Spleen (tissue), 11 donors: ENCODE measurements around the gene GAB2. TPM values are rescaled to one million over a fixed set of nuclear protein-coding genes. Genes with fewer than 3 reads are reported as not detected.
"Not testable (repeated sequence)": the region's sequence is repeated elsewhere in the genome, so short reads cannot be mapped to it uniquely, and the experiment has no call there.

ENCODE experiments used
- DNase-seq: peaks from one replicate; pipeline ENCODE4 v3.0.0-alpha.2; 2020
- H3K27ac ChIP-seq, 8 donors: fragments of 200-600 bp; sonication (generic) in 7 of 8; 1 replicate in 4 of 8; 2 replicates in 4 of 8; pipeline versions ENCODE4 v1.5.0 to v1.8.0; 2016 to 2021; ENCODE audit warnings: inconsistent platforms in 4 of 8, mild to moderate bottlenecking in 4 of 8, moderate library complexity in 1 of 8
- H3K27me3 ChIP-seq, 7 donors: fragments of 200-600 bp; sonication (generic) in 6 of 7; replicated peaks in 1 of 7; 1 replicate in 4 of 7; 2 replicates in 3 of 7; pipeline versions ENCODE4 v1.5.0 to v1.8.0; 2016 to 2021; ENCODE audit warnings: inconsistent platforms in 3 of 7, mild to moderate bottlenecking in 1 of 7
- H3K36me3 ChIP-seq, 6 donors: fragments of 200-600 bp; sonication (generic) in 5 of 6; 1 replicate in 4 of 6; 2 replicates in 2 of 6; pipeline versions ENCODE4 v1.5.0 to v1.8.0; 2016 to 2021; ENCODE audit warnings: inconsistent platforms in 2 of 6
- H3K4me1 ChIP-seq, 6 donors: fragments of 200-600 bp; sonication (generic) in 5 of 6; 1 replicate in 3 of 6; 2 replicates in 3 of 6; pipeline versions ENCODE4 v1.5.0 to v1.8.0; 2016 to 2021; ENCODE audit warnings: inconsistent platforms in 3 of 6
- H3K4me3 ChIP-seq, 8 donors: fragments of 200-600 bp; sonication (generic) in 7 of 8; 1 replicate in 4 of 8; 2 replicates in 4 of 8; pipeline versions ENCODE4 v1.5.0 to v1.8.0; 2016 to 2021; ENCODE audit warnings: inconsistent platforms in 4 of 8, mild to moderate bottlenecking in 4 of 8, moderate library complexity in 2 of 8
- H3K9me3 ChIP-seq, 8 donors: fragments of 200-600 bp; sonication (generic) in 7 of 8; 1 replicate in 4 of 8; 2 replicates in 4 of 8; pipeline versions ENCODE4 v1.5.0 to v1.8.0; 2016 to 2021; ENCODE audit warnings: inconsistent platforms in 4 of 8
- POLR2A ChIP-seq, 3 donors: fragments of 450-650 bp; IDR thresholded peaks; one replicate each; pipeline ENCODE4 v1.5.1; 2017; ENCODE audit warnings: antibody characterized with exemption in 3 of 3, mild to moderate bottlenecking in 1 of 3
- POLR2AphosphoS5 ChIP-seq, 3 donors: sonication (generic); formaldehyde crosslinking; IDR thresholded peaks; one replicate each; pipeline ENCODE4 v1.5.1; 2017; ENCODE audit warnings: antibody characterized with exemption in 3 of 3
- WGBS, 5 donors: extraction: QIAGEN DNeasy Blood & Tissue Kit in 3 of 5; methylation state at CpG; one replicate each; pipeline versions ENCODE4 v1.1.5 to v1.1.7; 2013 to 2018; 5-methylcytosine and 5-hydroxymethylcytosine counted together
- intact Hi-C: fragments of 100-400 bp; cut with DNase I; formaldehyde crosslinking; loops from one replicate; pipeline ENCODE4 v1.15.0; 2023; ENCODE audit warnings: low total_unique reads
- polyA plus RNA-seq, 3 donors: library from polyadenylated mRNA; stranded (reverse); fragments of 200-250 nt; gene quantifications; one replicate each; pipeline ENCODE4 v1.2.1, GENCODE V29; 2013
- total RNA-seq, 7 donors: library from RNA; depleted of rRNA in 3 of 7; stranded (reverse); fragments of >200 nt in 3 of 7; fragmentation: NEBNext Ultra II Directional in 4 of 7; extraction: Animal tissue kit (Norgen Biotek cat#: 25700) in 4 of 7; gene quantifications; one replicate each; pipeline versions ENCODE4 v1.1.0 to v1.2.1, GENCODE V29; 2016 to 2021
- TF ChIP-seq, protein P1 (sequence below), 11 experiments: fragments of 200-600 bp in 7 of 11; fragments of 450-650 bp in 4 of 11; sonication (generic) in 4 of 11; IDR thresholded peaks in 8 of 11; conservative IDR thresholded peaks in 3 of 11; 1 replicate in 7 of 11; 2 replicates in 4 of 11; pipeline versions ENCODE4 v1.4.0 to v1.8.0; 2016 to 2021; ENCODE audit warnings: antibody characterized with exemption in 11 of 11, inconsistent platforms in 4 of 11, mild to moderate bottlenecking in 1 of 11
- donor health status: healthy with polysubstance abuse.
- donor health status: DM: no; HTN: no; CAD: no; lungs with moderate emphysema.
- donor health status: DM: no; HTN: no; CAD: no.
- donor health status: Bipolar disorder and iron deficiency.
- donor health status: healthy.
- donor health status: DM: no; HTN: no; CAD: no.
- donor health status: DM: yes; HTN: yes; CAD: no.

Gene GAB2
- total and polyA plus RNA-seq, 10 donors: 2.3 to 57.7 (median 47.0) TPM

DNA sequence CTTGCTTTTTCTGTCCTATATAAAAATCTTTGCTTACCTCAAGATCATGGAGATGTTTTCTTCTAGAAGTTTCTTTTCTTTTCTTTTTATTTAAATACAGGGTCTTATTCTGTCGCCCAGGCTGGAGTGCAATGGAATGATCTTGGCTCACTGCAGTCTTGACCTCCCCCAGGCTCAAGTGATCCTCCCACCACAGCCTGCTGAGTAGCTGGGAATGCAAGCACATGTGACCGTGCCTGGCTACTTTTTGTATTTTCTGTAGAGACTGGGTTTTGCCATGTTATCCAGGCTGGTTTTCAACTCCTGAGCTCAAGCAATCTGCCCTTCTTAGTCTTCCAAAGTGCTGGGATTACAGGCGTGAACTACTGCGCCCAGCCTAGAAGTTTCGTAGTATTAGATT lies 183.6 kb downstream of the GAB2 start:
- TF ChIP-seq, protein P1, sequence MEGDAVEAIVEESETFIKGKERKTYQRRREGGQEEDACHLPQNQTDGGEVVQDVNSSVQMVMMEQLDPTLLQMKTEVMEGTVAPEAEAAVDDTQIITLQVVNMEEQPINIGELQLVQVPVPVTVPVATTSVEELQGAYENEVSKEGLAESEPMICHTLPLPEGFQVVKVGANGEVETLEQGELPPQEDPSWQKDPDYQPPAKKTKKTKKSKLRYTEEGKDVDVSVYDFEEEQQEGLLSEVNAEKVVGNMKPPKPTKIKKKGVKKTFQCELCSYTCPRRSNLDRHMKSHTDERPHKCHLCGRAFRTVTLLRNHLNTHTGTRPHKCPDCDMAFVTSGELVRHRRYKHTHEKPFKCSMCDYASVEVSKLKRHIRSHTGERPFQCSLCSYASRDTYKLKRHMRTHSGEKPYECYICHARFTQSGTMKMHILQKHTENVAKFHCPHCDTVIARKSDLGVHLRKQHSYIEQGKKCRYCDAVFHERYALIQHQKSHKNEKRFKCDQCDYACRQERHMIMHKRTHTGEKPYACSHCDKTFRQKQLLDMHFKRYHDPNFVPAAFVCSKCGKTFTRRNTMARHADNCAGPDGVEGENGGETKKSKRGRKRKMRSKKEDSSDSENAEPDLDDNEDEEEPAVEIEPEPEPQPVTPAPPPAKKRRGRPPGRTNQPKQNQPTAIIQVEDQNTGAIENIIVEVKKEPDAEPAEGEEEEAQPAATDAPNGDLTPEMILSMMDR (IDR thresholded peaks at IDR 0.05 in 8 of 11, conservative IDR thresholded peaks at IDR 0.05 in 3 of 11): no peak
- TF ChIP-seq POLR2AphosphoS5 (IDR thresholded peaks at IDR 0.05) (no peak), POLR2A (IDR thresholded peaks at IDR 0.05) (no peak)
- H3K4me1 ChIP-seq: peaks cover 0 to 6% (median 0%) of the 10 kb centered on the region in 6 donors
- H3K36me3 ChIP-seq: no peaks in the 10 kb centered on the region
- 74 to 95% (median 81%) methylated on average over 5 of the region's 5 CpGs for WGBS, 5 donors
- intact Hi-C loops: no loop called here
- no peak overlapping the region for H3K27ac ChIP-seq
- DNase-seq: no peak
- H3K27me3 ChIP-seq: no peaks in the 10 kb centered on the region
- no peaks in the 10 kb centered on the region for H3K9me3 ChIP-seq
- no peak overlapping the region for H3K4me3 ChIP-seq

DNA sequence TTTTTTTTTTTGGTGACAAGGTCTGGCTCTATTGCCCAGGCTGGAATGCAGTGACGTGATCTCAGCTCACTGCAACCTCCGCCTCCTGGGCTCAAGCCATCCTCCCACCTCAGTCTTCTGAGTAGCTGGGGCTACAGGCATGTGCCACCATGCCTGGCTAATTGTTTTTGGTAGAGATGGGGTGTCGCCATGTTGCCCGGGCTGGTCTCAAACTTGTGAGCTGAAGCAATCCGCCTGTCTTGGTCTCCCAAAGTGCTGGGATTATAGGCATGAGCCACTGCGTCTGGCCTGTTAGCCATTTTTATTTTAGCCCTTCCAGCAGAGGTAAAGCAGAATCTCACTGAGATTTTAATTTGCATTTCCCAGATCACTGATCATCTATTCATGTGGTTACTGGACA lies 184.6 kb downstream of the GAB2 start:
- H3K9me3 ChIP-seq, H3K4me3 ChIP-seq, DNase-seq, intact Hi-C loops, H3K27me3 ChIP-seq, H3K27ac ChIP-seq, H3K36me3 ChIP-seq: not testable (repeated sequence)
- 96 to 98% (median 97%) methylated on average over 6 of the region's 6 CpGs for WGBS, 5 donors
- peaks cover 0 to 14% (median 6%) of the 10 kb centered on the region in 6 donors for H3K4me1 ChIP-seq

GRCh38 chr11:78231962-78232501 lies 185.6 kb downstream of the GAB2 start:
- no peak for TF ChIP-seq POLR2AphosphoS5 (IDR thresholded peaks at IDR 0.05)
- TF ChIP-seq, protein P1 (IDR thresholded peaks at IDR 0.05 in 8 of 11, conservative IDR thresholded peaks at IDR 0.05 in 3 of 11): no peak
- TF ChIP-seq POLR2A (IDR thresholded peaks at IDR 0.05): no peak
- Histone ChIP-seq H3K9me3 (no peaks in the 10 kb centered on the region), H3K27ac (peak overlapping the region in 2 of 8 donors; percentile 6 to 18), H3K36me3 (no peaks in the 10 kb centered on the region), H3K4me1 (peaks cover 0 to 20% (median 9%) of the 10 kb centered on the region in 6 donors), H3K4me3 (no peak overlapping the region), H3K27me3 (no peaks in the 10 kb centered on the region)
- no peak for DNase-seq
- intact Hi-C loops: no loop called here

DNA sequence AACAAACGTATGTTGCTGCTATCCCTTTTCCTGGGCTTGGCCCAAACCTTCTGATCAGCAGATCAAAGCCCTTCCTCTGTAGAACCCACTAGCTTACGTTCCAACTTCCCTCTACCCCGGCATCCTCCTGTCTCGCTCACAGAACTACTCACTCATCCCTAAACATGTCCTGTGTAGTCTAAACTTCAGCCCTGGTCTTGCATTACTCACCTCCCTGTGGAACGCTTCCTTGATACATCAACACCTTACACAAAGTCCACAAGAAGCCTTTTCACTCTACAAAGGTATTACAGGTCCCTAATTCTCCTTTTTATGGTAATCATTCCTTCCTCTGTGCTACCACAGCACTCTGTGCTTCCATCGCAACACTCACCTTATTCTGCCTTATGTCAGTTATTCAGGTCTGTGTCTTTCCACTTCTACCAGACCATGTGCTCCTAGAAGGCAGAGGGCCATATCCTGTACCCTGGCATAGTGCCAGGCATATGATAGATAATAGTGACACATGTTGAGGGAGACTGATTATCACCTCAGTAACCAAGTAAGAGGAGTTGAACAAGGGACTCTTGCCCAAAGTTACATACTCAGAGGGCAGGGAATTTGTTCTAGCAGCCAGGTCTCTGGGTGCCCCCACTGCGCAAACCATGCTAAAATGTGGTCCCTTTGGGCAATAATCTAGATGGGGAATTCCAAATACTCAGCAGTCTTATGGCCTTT lies 187.3 kb downstream of the GAB2 start:
- DNase-seq: no peak
- 62 to 80% (median 71%) methylated on average over 7 of the region's 7 CpGs for WGBS, 5 donors
- H3K27me3 ChIP-seq: no peaks in the 10 kb centered on the region
- peaks cover 0 to 26% (median 9%) of the 10 kb centered on the region in 6 donors for H3K4me1 ChIP-seq
- peak overlapping the region in 1 of 8 donors; percentile 2 for H3K27ac ChIP-seq
- peaks cover 0 to 15% (median 2%) of the 10 kb centered on the region in 6 donors for H3K36me3 ChIP-seq
- H3K9me3 ChIP-seq: no peaks in the 10 kb centered on the region
- no peak for TF ChIP-seq POLR2A (IDR thresholded peaks at IDR 0.05)
- H3K4me3 ChIP-seq: no peak overlapping the region
- intact Hi-C loops: no loop called here

DNA sequence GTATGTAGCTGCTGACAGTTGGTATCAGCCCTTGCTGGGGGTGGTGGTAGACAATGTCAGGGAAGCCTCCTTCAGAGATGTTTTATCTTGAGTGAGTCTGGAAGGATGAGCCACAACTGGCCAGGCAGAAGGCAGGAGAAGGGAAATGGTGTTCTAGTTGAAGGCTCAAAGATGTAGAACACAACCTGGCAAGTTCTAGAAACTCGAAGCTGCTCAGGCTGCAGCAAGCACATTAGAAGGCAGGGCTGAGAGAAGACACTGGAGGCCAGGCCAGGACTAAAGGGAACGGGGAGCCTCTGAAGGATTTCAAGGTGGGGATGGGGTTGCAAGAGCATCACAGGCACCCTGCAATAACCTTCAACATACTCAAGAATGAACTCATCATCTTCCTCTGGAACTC lies 188.5 kb downstream of the GAB2 start:
- Histone ChIP-seq H3K36me3 (peaks cover 0 to 27% (median 12%) of the 10 kb centered on the region in 6 donors), H3K27ac (no peak overlapping the region), H3K4me3 (no peak overlapping the region), H3K4me1 (peaks cover 0 to 31% (median 11%) of the 10 kb centered on the region in 6 donors), H3K9me3 (no peaks in the 10 kb centered on the region), H3K27me3 (no peaks in the 10 kb centered on the region)
- intact Hi-C loops: loop anchor here (5.0 kb wide), 1 partner anchor 338 kb away; no protein-coding TSS in a partner anchor
- 90 to 94% (median 92%) methylated on average over 2 of the region's 2 CpGs for WGBS, 5 donors
- TF ChIP-seq POLR2A (IDR thresholded peaks at IDR 0.05) (no peak), POLR2AphosphoS5 (IDR thresholded peaks at IDR 0.05) (no peak)
- TF ChIP-seq, protein P1 (IDR thresholded peaks at IDR 0.05 in 8 of 11, conservative IDR thresholded peaks at IDR 0.05 in 3 of 11): no peak
- no peak for DNase-seq
